WERI-Rb-1 (cell line): Measurements from ENCODE around the gene ZBTB42.

Experiments
- DNase-seq: peaks from one replicate; pipeline ENCODE4 v3.0.0-alpha.2; 2020
- H3K27ac ChIP-seq: fragments of 250-450 bp; sonication (Bioruptor Pico); 2 replicates; pipeline ENCODE4 v1.5.1; 2020; ENCODE audit warnings: mild to moderate bottlenecking, moderate library complexity
- H3K27me3 ChIP-seq: fragments of 250-450 bp; sonication (Bioruptor Pico); 2 replicates; pipeline ENCODE4 v1.5.1; 2021; ENCODE audit warnings: mild to moderate bottlenecking, low read depth, moderate library complexity; ENCODE audit not compliant: insufficient read depth, severe bottlenecking
- H3K36me3 ChIP-seq: fragments of 250-450 bp; sonication (Bioruptor Pico); 2 replicates; pipeline ENCODE4 v1.5.1; 2020; ENCODE audit warnings: mild to moderate bottlenecking, moderate library complexity
- H3K4me3 ChIP-seq: 2 replicates; pipeline ENCODE4 v1.5.1; 2011; ENCODE audit warnings: low read depth, mild to moderate bottlenecking, control low read depth, low read length
- H3K9me3 ChIP-seq: fragments of 250-450 bp; sonication (Bioruptor Pico); 2 replicates; pipeline ENCODE4 v1.5.1; 2021; ENCODE audit warnings: mild to moderate bottlenecking, moderate library complexity; ENCODE audit not compliant: severe bottlenecking
- TF ChIP-seq, protein P1 (sequence below): IDR thresholded peaks from 2 replicates; pipeline ENCODE4 v1.5.1; 2011; ENCODE audit warnings: low read depth, mild to moderate bottlenecking, control low read depth, inconsistent platforms, low read length

ZBTB42 gene

DNA sequence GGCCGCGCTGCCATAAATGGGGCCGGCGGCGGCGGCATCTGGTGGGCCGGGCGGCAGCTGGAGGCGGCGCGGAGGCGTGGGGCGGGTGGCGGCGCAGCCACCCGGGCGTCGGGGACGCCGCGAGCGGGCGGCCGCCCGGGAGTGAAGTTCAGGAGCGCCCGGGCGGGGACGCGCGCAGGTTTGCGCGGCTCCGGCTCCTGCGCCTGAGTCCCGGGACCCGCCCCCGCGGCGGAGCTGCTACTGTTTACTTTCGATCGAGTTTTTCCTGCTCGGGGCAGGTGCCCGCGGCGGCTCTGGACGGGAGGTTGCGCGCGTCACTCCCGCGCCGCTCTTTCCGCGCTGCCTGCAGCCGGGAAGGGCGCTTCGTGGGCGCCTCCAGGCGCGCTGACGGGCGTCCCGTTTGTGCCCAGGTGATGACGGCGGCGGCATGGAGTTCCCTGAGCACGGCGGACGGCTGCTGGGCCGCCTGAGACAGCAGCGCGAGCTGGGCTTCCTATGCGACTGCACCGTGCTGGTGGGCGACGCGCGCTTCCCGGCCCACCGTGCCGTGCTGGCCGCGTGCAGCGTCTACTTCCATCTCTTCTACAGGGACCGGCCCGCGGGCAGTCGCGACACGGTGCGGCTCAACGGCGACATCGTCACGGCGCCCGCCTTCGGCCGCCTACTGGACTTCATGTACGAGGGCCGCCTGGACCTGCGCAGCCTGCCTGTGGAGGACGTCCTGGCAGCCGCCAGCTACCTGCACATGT lies at the start of gene ZBTB42:
Gene ZBTB42, plus strand, starts transcription at position 331 of the 749 bp plus-strand sequence. Its CDS starts 97 bp downstream, at position 428.
- Histone ChIP-seq H3K27me3 (peaks cover 11% of the 10 kb centered on the region), H3K36me3 (no peaks in the 10 kb centered on the region), H3K4me3 (peak within 1 kb of the TSS; percentile 56), H3K27ac (no peak within 1 kb of the TSS), H3K9me3 (no peaks in the 10 kb centered on the region)
- TF ChIP-seq, protein P1, sequence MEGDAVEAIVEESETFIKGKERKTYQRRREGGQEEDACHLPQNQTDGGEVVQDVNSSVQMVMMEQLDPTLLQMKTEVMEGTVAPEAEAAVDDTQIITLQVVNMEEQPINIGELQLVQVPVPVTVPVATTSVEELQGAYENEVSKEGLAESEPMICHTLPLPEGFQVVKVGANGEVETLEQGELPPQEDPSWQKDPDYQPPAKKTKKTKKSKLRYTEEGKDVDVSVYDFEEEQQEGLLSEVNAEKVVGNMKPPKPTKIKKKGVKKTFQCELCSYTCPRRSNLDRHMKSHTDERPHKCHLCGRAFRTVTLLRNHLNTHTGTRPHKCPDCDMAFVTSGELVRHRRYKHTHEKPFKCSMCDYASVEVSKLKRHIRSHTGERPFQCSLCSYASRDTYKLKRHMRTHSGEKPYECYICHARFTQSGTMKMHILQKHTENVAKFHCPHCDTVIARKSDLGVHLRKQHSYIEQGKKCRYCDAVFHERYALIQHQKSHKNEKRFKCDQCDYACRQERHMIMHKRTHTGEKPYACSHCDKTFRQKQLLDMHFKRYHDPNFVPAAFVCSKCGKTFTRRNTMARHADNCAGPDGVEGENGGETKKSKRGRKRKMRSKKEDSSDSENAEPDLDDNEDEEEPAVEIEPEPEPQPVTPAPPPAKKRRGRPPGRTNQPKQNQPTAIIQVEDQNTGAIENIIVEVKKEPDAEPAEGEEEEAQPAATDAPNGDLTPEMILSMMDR: no peak
- no peak for DNase-seq

DNA sequence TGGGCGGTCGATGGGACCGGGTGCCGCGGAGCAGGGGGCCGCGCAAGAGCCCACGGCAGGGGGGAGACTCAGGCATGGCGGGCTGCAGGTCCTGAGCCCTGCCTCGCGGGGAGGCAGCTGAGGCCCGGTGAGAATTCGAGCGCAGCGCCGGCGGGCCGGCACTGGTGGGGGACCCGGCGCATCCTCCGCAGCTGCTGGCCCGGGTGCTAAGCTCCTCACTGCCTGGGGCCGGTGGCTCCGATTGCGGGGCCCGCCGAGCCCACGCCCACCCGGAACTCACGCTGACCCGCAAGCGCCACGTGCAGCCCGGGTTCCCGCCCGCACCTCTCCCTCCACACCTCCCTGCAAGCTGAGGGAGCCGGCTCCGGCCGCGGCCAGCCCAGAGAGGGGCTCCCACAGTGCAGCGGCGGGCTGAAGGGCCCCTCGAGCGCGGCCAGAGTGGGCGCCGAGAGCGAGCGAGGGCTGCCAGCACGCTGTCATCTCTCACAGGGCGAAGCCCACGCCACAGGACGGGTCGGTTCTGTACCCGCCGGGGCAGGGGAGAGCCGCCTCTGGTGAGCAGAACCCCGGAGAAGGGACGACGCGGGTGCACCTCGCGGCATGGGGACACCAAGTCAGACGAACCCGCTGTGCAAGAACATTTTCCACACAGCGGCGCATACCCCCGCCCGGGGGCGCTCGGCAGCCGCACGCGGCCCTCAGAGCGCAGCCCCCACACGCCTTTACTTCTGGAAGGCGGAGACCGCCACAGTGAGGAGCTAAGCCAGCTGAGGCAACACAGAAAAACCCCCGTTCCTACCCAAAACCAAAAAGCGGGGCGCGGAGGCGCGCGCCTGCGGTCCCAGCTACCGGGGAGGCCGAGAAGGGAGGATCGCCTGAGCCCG lies 49.1 kb upstream of the ZBTB42 start:
- H3K27ac ChIP-seq: peak overlapping the region; percentile 97
- H3K9me3 ChIP-seq: peaks cover 14% of the 10 kb centered on the region
- DNase-seq: no peak
- TF ChIP-seq, protein P1: no peak
- no peaks in the 10 kb centered on the region for H3K27me3 ChIP-seq
- peak overlapping the region; percentile 8 for H3K4me3 ChIP-seq
- H3K36me3 ChIP-seq: peaks cover 32% of the 10 kb centered on the region

DNA sequence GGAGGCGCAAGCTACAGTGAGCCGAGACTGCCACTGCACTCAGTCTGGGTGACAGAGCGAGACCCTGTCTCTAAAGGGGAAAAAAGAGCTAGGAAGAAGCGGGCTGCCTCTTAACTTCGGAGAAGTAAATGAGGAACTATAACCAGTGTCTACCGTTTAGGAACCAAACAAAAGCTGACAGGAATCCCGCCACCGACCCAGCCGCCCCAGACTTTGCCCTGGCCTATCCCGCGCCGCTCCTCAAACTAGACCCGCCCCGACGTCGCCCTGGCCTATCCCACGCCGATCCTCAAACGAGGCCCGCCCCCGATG lies 48.5 kb upstream of the ZBTB42 start:
- Histone ChIP-seq H3K9me3 (peaks cover 14% of the 10 kb centered on the region), H3K4me3 (peak overlapping the region; percentile 8), H3K27me3 (no peaks in the 10 kb centered on the region), H3K27ac (peak overlapping the region; percentile 97), H3K36me3 (peaks cover 38% of the 10 kb centered on the region)
- TF ChIP-seq, protein P1: no peak
- no peak for DNase-seq

DNA sequence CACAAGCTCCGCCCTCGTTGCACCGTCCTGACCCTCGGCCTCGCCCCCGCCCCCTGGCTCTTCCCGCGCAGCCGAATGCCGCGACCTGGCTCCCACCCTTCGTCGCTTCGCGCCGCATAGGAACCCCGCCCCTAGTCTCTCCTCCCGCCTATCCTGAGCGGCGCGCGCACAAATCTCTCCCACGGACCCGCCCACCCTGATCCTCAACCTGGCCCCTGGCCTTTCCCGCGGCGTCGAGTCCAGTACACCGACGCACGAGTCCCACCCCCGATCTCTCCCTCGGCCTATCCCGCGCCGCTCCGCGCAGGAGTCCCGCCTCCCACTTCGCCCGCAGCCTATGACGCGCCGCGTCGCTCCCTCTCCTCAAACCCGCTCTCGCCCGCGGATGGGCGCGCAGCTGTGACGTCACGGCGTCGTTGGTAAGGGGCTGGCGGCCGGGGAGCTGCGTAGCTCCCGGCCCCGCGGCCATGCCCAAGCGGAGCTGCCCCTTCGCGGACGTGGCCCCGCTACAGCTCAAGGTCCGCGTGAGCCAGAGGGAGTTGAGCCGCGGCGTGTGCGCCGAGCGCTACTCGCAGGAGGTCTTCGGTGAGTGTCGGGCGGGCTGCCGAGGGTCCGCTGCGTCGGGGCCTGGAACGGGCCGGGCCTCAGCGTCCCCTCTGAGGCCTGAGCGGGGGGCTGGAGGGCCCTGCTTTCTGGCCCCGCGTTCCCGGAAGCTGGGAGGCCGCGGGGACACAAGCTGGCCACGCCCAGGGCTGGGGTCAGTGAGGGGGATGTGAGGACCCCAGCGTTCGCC lies 48.0 kb upstream of the ZBTB42 start, which contains the start of gene SIVA1:
Gene SIVA1, plus strand, starts transcription at position 413 of the 793 bp plus-strand sequence. Its CDS starts 55 bp downstream, at position 468.
- Histone ChIP-seq H3K27ac (peak within 1 kb of the TSS; percentile 97), H3K27me3 (no peaks in the 10 kb centered on the region), H3K9me3 (peaks cover 14% of the 10 kb centered on the region), H3K36me3 (peaks cover 44% of the 10 kb centered on the region), H3K4me3 (peak within 1 kb of the TSS; percentile 51)
- peak; percentile 100 for DNase-seq
- TF ChIP-seq, protein P1: no peak

DNA sequence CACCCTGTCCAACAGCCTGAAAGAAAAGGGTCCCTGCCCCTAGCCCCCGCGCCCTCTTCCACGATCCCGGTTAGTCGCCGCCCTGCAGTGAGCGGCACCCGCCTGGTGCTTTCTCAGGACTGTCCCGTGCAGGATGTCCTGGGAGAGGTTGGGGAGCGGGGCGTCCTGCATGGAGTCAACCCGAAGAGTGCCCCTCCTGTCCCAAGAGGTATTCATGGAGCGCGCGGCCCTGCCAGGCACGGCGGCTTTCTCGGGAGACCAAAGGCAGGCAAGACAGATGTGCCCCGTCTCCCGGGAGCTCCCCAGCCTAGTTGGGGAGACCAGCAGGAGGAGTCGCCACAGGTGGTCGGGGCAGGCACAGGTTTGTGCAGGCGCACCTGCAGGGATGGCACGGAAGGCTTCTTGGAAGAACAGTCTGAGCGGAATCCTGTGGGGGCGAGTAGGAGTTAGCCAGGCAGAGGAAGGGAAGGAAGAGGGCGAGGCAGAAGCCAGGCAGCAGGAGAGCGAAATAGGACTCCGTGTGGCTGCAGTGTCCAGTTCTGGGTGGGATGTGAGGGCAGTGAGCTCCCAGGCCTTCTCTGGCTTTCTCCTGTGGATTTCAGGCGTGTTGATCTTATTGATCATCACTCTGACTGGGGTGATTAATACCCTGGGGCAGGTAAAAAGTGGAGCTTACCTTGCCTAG lies 47.2 kb upstream of the ZBTB42 start:
- Histone ChIP-seq H3K9me3 (peaks cover 14% of the 10 kb centered on the region), H3K4me3 (peak overlapping the region; percentile 51), H3K36me3 (peaks cover 48% of the 10 kb centered on the region), H3K27ac (peak overlapping the region; percentile 97), H3K27me3 (no peaks in the 10 kb centered on the region)
- TF ChIP-seq, protein P1: no peak
- no peak for DNase-seq
